ENCODE results near the gene ADGRV1.

- TF ChIP-seq OVOL3 (tag by site-specific recombination; IDR thresholded peaks at IDR 0.05), result no peak
- no peak for TF ChIP-seq RBAK (tag by site-specific recombination; IDR thresholded peaks at IDR 0.05)
- TF ChIP-seq ZNF214 (tag by site-specific recombination; IDR thresholded peaks at IDR 0.05; ENCODE audit: borderline replicate concordance), result no peak
- no peak for TF ChIP-seq SALL2 (tag by site-specific recombination; IDR thresholded peaks at IDR 0.05; ENCODE audit: borderline replicate concordance)
- TF ChIP-seq ZNF174 (tag by site-specific recombination; IDR thresholded peaks at IDR 0.05), result no peak
- TF ChIP-seq ZNF211 (tag by site-specific recombination; IDR thresholded peaks at IDR 0.05; ENCODE audit: low read depth), result no peak
- TF ChIP-seq ZNF670 (tag by site-specific recombination; IDR thresholded peaks at IDR 0.05; ENCODE audit: low read depth), result no peak
- no peak for TF ChIP-seq TCF7L2 (IDR thresholded peaks at IDR 0.05; ENCODE audit: borderline replicate concordance, low read depth, low read length)
- no peak for TF ChIP-seq ZFP69B (tag by site-specific recombination; IDR thresholded peaks at IDR 0.05)
- no peak for TF ChIP-seq ZNF621 (tag by site-specific recombination; IDR thresholded peaks at IDR 0.05)
- no peak for TF ChIP-seq CTCF (tag by site-specific recombination; IDR thresholded peaks at IDR 0.05)
- TF ChIP-seq ZNF777 (tag by site-specific recombination; IDR thresholded peaks at IDR 0.05; ENCODE audit: borderline replicate concordance), result no peak
- TF ChIP-seq BCL11A (tag by site-specific recombination; IDR thresholded peaks at IDR 0.05; ENCODE audit: low read depth), result no peak
These were observed 188.6 kb downstream of the ADGRV1 start for GRCh38 chr5:90747175-90747574.
